8988T (cell line): ENCODE data around the gene LSR.
"Not testable (repeated sequence)": the region's sequence is repeated elsewhere in the genome, so short reads cannot be mapped to it uniquely, and the experiment has no call there.

Experiments used
- DNase-seq: peaks from one replicate; pipeline ENCODE4 v3.0.0; 2011

Gene LSR

DNA sequence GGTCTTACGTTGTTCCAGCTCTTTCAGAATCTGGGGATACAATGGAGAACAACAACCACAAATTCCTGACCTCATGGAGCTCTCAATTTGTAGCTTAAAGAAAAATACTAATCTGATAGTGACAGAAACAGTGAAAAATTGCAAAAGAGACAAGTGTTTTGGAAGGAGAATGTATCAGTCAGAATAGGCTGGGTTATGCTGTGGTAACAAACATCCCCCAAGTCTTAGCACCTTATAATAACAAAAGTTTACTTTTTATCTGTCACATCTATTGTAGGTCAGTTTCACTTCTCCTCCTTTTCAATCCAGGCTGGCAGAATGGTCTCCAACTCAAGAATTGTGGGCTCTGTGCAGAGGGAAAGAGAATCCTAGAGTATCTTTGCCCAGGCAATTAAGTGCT is 29.8 kb upstream of the LSR start:
- DNase-seq = no peak

DNA sequence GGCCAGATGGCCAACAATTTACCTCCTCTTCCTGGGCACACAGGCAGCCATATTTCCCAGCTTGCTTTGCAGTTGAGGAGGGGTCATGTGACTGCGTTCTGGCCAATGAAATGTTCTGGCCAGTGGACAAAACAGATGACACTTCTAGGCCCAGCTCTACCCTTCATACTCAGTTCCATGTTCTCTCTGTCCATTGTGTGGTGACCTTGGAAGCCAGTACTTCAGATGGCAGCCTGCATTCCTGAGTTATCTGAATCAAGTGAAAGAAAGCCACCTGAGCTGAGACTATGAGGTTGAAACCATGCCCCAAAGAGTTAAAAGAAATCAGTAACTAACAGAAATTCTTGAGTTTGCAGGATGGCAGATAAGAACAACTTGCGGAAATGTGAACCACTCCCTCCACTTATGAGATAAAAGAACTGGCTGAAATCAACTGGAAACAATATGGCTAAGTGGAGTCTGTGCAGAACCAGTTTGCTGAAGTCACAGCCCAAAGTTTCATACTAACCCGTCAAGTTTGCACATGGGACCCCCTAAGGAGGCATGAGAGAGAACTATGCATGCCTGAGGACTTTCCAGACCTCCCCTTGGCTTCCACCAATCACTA is 28.4 kb upstream of the LSR start:
- DNase-seq = no peak

DNA sequence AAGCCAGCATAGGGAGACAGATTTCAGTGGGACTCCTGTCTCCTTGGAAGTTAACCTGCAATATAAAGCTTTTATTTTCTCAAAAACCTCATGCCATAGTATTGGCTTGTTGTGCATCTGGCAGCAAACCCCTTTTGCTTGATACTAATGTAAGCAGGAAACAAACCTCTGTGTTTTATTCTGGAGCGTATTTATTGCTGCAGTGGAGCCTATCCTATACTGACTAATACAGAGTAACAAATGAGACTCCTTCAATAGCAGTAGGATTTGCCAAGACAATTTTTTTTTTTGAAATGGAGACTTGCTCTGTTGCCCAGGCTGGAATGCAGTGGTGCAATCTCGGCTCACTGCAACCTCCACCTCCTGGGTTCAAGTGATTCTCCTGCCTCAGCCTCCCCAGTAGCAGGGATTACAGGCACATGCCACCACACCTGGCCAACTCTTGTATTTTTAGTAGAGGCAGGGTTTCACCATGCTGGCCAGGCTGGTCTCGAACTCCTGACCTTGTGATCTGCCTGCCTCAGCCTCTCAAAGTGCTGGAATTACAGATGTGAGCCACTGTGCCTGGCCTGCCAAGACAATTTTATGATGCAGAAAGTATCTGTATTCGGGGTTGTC is 27.7 kb upstream of the LSR start:
- DNase-seq = not testable (repeated sequence)

DNA sequence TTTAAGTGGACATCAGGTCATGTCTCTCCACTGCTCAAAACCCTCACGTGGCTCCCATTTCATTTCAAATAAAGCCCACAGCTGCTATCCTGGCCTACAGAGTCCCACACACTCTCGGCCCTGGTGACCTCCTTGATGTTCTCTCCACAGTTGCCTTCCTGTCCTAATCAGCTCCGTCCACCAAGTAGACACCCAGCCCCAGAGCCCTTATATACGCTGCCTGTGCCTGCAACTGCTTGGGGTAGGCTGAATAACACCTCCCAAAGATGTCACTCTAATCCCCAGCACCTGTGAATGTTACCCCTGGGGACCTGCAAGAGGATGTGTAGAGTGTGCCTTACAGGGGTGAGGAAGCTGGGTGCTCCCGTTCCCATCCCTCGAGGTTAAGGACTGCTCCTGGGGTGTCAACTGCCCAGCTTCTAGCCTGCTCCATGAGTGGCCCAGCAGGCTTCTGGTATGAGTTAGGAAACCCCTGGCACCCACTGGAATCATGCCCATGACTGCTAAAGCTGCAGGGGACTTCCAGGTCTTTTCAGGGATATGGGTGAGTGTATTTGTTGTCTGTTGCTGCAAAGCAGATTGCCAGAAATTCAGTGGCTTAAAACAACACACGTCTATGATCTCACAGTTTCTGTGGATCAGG is 26.3 kb upstream of the LSR start:
- no peak for DNase-seq

DNA sequence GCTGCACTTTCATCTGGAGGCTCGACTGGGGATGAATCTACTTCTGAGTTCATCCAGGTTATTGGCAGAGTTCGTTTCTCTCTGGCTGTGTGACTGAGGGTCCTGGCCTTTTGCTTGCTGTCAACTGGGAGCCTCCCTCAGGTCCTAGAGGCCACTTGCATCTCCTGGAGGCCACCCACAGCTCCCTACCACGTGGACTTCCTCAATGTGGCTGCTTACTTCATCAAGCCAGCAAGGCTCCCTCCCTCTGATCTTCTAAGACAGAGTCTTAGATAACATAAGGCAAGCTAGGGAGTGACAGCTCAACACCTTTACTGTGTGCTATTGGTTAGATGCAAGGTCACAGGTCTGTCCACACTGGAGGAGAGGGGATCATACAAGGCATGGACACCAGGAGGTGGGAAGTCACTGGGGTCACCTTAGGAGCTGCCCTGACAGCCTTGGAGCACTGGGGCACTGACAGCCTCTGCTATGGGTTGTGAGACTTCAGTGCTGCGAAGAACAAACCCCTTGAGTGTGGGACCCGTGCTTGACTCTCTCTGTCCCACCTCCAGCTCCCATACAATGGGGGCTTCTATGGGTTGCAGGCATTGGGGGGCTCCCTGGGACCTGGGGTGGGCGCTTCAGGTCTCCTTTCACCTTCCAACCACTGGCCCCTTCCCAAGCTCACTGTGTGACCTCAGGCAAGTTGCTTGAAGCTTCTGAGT is 25.6 kb upstream of the LSR start:
- no peak for DNase-seq

DNA sequence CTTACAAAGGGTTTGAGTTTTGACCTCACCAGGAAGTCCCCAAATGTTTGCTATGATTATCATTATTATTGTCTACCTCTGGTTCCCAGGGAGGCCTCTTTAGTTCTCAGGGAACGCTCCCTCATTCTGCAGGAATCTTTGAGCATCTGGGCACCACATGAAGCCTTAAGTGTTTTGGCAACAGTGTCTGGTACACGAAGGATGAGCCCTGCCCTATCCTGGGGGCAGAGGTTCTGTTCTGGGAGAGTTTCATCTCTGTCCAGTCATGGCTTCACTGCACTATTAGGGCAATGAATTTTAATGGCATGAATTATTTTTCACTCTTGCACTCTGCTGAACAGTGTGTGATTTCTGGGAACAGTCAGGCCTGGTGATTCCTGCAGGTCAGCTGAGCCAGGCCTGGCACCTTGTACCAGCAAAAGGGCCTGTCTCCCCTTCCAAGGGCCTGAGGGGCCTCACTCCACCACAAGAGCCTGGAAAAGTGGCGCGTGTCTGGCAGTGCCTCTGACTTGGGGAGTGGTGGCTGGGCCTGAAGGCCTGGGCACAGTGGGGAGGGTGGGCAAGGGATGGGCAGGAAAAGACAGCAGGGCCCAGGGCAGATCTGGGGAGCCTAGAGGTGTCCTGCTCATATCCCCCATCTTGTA is 24.8 kb upstream of the LSR start:
- DNase-seq = no peak

DNA sequence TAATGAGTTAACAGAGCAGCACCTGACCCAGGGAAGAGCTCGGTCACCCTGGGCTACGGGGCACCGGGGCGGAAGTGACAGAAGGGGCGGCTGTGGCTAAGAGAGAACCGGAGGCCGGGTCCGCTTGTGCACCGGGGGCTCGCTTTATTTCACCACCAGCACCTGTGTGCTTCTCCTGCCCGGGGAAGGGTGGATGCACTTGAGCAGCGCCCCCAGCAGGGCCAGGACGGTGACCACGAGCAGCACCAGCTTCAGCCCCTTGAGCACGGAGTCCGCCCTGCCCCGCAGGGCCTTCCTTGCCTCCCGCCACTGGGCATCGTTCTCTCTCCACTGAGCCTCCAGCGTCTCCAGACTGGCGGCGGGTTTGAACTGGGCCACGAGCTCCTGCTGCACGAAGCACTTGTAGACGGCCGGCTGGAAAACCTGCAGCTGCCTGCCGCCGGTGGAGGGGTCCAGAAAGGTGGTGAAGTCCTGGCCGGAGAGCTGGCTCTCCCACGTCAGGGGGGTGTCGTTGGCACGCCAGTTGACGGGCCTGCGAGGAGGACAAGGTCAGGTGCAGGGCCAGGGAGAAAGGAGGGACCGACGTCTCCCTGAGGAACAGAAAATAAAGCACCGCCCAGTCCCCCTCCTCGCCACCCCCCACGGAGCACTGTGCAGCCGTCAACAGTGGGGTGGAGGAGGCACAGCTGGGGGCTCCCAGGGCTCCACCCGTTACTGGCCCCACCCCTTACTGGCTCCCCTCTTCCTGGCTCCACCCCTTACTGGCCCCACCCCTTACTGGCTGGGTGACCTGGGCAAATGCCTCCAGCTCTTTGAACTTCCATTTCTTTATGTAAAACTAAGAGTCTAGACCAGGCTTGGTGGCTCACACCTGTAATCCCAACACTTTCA is 23.9 kb upstream of the LSR start:
- DNase-seq = no peak

DNA sequence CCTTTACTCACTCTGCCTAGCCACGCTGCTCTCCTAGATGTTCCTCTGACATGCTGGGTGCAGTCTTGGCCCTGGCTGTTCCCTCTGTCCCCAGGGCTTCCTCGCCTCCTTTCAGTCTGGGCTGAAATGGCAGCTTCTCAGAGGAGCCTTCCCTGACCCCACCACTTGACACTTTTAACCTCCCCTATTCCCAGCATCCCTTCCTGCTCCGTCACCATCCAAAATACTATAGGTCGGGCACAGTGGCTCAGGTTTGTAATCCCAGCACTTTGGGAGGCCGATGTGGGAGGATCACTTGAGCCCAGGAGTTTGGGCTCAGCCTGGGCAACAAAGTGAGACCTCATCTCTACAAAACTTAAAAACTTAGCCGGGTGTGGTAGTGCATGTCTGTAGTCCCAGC is 22.9 kb upstream of the LSR start:
- no peak for DNase-seq

DNA sequence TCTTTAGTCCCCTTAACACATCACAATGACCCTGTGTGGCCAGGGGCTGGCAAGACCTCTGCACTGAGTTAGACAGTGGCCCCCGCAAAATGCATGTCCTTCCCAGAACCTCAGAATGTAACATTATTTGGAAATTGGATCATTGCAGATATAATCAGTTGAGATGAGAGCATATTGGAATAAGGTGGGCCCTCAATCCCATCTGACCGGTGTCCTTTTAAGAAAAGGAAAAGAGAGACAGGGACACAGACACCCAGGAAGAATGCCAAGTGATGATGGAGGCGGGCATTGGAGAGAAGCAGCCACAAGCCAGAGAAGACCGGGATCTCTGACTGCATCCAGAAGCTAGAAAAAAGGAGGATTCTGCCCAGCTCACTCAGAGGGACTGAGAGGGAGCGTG is 22.1 kb upstream of the LSR start:
- DNase-seq = no peak

DNA sequence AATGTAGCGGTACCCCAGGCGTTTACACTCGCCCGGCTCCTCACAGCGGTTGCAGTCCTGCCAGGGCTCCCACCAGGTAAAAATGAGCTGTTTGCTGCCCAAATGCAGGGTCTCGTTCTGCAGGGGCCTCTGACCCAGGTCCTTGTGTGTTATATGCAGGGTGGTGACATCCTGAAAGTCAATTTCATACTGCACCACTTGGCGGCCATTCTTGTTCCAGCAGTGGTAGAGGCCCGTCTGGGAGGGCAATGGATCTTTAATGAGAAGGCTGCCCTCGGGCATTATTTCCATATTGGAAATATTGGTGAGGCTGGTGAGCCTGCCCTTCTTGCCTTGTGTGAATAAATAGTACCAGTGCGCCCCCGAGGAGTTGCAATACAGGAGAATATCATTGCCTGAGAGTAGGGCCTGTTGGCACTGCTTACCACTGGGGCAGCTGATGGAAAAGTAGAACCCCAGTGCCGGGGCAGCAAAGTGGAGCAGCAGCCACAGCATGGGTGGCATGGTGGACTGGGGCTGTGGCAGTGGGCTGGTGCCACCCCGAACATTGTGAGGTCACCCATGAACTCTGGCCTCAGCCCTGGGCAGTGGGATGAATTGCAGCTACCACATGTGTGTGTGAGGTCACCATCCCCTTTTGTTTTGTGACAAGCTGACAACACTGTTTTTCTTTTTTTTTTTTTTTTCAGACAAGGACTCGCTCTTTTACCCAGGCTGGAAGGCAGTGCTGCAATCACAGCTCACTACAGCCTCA is 20.4 kb upstream of the LSR start, which contains the start of gene FAM187B:
Gene FAM187B, minus strand, starts transcription at position 563 of the 754 bp plus-strand sequence. Its CDS starts 59 bp downstream, at position 504.
- no peak for DNase-seq

DNA sequence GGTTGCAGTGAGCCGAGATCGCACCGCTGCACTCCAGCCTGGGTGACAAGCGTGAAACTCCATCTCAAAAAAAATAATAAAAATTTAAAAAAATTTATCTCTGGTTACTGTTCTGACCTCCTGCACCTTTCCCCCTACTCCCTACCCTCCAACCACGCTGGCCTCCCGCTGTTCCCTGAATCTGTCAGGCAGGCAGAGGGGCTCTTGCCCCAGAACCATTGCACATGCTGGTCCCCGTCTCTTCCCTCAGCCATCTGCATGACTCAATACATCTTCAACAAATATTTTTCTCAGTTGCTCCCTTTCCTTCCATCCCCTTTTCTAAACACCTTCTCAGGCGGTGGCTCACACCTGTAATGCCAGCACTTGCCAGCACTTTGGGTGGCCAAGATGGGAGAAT is 19.2 kb upstream of the LSR start:
- DNase-seq = no peak

DNA sequence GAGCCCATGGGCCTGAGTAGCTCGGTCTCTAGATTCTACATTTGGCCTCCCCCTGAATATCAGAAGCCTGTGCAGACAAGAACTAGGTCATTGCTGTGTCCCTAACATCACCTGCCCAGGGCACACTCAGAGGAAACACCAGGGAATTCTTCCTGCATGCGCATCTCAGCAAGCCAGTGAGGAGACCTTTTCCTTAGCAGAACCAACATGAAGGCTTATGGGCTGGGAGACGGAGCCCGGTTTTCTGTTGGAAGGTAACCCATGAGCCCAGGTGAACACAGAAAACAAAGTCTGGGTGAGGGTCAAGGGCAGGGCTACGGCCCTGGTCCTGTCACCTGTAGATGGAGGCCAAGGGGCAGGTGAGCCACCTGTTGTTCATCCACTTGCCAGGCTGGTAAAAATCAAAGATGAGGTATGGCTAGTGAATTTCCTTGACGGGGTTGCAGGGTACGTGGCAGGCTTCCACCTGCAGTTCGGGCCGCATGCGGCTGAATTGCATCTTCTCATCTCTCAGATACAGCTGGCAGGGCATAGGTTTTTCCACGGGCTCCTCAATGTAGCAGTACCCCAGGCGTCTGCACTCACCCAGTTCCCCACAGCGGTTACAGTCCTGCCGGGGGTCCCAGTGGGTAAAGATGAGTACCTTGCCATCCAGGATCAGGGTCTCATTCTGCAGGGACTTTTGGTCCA is 16.7 kb upstream of the LSR start:
- DNase-seq = no peak

DNA sequence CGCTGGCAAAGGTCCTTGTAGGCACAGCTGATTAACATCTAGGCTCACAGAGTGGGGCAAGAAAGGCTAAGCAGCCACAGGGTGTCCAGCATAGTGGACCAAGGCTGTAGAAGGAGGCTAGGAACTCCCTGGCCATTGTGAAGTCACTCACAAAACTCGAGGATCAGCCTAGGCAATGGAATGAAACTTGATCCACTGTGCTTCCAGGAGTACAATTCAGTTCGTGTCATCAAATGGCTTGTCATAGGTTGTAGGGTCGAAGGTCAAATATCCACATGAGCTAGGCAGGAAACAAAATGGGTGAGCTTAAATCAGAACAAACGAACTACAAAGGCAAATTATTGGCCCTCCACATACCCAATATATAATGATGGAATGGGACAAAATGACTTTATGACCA is 15.9 kb upstream of the LSR start:
- no peak for DNase-seq

DNA sequence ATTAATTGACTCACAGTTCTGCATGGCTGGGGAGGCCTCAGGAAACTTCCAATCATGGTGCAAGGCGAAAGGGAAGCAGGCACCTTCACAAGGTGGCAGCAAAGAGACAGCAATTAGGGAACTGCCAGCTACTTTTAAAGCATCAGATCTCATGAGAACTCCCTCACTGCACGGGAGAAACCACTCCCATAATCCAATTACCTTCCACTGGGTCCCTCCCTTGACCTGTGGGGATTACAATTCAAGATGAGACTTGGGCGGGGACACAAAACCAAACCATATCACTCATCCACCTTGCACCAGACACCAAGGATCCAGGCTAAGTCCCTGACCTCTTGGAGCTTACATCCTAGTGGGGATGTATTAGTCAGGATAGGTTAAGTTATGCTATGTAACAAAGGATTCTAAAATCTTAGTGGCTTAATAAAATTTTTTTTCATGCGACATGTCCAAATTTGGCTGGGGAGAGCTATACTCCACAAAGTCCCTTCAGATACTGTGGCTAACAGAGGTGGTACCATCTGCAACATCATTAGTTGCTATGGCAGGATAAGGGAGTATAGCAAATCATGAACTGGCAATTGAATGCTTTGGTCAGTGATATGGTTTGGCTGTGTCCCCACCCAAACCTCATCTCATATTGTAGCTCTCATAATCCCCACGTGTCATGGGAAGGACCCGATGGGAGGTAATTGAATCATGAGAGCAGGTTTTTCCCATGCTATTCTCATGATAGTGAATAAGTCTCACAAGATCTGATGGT is 12.0 kb upstream of the LSR start:
- DNase-seq = no peak

DNA sequence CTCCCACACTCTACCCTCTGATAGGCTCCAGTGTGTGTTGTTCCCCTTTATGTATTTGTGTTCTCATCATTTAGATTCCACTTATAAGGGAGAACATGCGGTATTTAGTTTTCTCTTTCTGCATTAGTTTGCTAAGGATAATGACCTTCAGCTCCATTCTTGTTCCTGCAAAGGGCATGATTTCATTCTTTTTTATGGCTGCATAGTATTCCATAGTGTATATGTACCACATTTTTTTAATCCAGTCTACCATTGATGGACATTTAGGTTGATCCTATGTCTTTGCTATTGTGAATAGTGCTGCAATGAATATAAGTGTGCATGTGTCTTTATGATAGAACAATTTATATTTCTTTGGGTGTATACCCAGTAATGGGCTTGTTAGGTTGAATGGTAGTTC is 9.2 kb upstream of the LSR start:
- DNase-seq = not testable (repeated sequence)

DNA sequence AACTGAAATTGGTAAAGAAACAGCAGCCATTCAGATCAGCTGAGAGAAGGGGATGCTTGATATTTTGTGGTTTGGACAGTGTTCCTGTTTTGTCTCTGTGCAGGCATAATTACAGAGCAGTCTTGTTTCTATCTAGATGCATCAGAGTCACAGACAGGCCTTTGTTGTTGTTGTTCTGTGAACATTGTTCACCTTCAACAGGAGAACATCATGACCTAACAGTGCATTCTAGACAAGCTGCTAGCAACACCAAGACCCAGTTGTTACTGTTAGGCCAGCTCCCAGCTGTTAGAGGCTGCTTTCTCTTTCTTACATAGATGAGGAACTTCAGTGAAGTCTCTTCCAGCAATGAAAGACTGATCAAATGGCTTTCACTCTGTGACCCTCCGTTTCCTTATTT is 8.5 kb upstream of the LSR start:
- no peak for DNase-seq

DNA sequence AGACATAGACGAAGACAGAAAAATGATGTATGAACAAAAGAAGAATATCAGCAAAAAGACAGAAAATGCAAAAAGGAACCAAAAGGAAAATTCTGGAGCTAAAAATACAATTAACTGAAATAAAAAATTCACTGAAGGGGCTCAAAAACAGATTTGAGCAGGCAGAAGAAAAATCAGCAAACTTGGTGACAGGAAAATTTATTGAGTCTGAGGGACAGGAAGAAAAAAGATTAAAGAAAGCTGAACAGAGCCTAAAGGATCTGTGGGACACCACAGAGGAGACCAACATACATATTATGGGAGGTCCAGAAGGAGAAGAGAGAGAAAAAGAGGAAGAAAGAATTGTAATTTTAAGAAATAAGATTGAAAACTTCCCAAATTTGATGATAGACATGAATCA is 7.4 kb upstream of the LSR start:
- no peak for DNase-seq

DNA sequence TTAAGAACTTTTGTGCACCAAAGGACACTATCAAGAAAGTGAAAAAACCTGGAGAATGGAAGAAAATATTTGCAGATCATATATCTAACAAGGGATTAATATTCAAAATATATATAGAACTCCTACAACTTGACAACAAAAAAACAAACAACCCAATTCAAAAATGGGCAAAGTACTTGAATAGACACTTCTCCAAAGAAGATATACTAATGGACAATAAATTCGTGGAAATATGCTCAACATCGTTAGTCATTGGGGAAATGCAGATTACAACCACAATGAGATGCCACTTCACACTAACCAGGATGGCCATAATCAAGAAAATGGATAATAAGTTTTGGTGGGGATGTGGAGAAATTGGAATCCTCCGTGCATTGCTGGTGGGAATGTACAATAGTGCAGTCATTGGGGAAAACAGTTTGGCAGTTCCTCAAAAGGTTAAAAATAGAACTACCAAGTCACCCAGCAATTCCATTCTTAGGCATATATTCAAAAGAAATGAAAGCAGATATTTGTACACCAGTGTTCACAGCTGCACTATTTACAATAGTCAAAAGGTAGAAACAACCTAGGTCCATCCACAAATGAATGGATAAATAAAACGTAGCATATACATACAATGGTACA is 2.2 kb upstream of the LSR start:
- no peak for DNase-seq

DNA sequence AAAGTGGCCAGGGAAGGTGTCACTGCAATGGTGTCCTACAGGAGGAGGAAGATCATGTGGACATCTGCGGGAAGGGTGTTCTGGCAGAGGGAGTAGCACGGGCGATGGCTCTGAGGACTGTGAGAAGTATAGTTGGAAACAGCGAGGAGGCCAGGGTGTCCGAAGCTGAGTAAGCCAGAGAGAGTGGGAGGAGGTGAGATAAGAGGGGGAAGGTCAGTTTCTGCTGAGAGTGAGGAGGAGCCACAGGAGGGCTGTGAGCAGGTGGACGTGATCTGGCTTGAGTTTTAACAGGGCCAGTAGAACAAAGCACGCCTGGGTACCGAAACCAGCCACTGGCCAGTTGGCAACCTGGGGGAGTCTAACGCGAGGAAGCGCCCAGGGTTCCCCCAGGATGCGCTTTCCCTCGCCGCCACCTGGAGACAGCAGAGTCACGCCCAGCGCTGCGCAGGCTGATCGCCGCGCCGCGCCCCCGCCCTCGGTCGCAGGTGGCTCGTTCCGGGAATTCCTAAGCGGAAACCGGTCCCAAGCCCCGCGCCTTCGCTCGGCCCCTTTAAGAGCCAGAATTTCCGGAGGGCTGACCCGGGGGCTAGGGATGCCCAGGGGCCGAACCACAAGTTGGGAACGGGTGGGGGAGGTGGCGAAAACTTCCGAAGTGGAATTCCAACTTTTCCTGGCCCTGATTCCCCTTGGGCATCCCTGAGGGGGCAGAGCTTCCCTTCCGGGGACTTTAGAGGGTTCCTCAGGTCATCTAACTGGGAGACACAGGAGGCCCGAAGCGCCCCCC is 1.1 kb upstream of the LSR start:
- peak; percentile 86 for DNase-seq
